Measurements from ENCODE around the gene ZXDB. TPM values are rescaled to one million over a fixed set of nuclear protein-coding genes. Genes with fewer than 3 reads are reported as not detected.

Gene ZXDB
- total and polyA plus RNA-seq, 2 experiments from 2014 or later, result 3.1 to 14.3 TPM

DNA sequence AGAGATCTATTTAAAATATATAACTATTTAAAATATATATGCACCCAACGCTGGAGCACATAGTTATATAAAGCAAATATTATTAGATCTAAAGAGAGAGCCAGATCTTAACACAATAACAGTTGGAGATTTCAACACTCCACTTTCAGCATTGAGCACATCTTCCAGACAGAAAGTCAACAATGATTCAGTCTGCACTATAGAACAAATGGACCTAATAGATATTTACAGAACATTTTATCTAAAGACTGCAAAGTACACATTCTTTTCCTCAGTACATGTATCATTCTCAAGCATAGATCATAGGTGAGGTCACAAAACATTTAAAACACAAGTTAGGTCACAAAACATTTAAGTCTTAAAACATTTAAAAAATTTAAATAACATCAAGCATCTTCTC lies 51.9 kb downstream of the ZXDB start:
- Histone ChIP-seq H3K79me2 (no peaks in the 10 kb centered on the region), H3K9me3 (ENCODE audit: low read depth) (peaks cover 8% of the 10 kb centered on the region), H3K27me3 (no peaks in the 10 kb centered on the region), H3K4me2 (no peak overlapping the region), H3K4me3 (no peak overlapping the region), H4K20me1 (ENCODE audit: insufficient read depth, poor library complexity, severe bottlenecking) (no peaks in the 10 kb centered on the region), H3K4me1 (ENCODE audit: insufficient read depth) (no peaks in the 10 kb centered on the region), H3K27ac (no peak overlapping the region), H3K36me3 (replicated peaks; ENCODE audit: insufficient read depth, low read depth) (no peaks in the 10 kb centered on the region), H3K9me2 (replicated peaks; ENCODE audit: insufficient read depth) (no peaks in the 10 kb centered on the region), H2AFZ (no peak overlapping the region)
- 74% methylated on average over 1 of the region's 1 CpG for WGBS (ENCODE audit: low lambda C conversion rate, missing lambda C conversion rate)
- TF ChIP-seq EZH2 (IDR thresholded peaks at IDR 0.05; ENCODE audit: borderline replicate concordance) (no peak), EZH2phosphoT487 (IDR thresholded peaks at IDR 0.05; ENCODE audit: low read depth, severe bottlenecking, unreplicated experiment) (no peak)
- TF ChIP-seq, protein P1, sequence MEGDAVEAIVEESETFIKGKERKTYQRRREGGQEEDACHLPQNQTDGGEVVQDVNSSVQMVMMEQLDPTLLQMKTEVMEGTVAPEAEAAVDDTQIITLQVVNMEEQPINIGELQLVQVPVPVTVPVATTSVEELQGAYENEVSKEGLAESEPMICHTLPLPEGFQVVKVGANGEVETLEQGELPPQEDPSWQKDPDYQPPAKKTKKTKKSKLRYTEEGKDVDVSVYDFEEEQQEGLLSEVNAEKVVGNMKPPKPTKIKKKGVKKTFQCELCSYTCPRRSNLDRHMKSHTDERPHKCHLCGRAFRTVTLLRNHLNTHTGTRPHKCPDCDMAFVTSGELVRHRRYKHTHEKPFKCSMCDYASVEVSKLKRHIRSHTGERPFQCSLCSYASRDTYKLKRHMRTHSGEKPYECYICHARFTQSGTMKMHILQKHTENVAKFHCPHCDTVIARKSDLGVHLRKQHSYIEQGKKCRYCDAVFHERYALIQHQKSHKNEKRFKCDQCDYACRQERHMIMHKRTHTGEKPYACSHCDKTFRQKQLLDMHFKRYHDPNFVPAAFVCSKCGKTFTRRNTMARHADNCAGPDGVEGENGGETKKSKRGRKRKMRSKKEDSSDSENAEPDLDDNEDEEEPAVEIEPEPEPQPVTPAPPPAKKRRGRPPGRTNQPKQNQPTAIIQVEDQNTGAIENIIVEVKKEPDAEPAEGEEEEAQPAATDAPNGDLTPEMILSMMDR (IDR thresholded peaks at IDR 0.05; ENCODE audit: poor library complexity), result no peak
- no peak for DNase-seq (ENCODE audit: low spot score)

DNA sequence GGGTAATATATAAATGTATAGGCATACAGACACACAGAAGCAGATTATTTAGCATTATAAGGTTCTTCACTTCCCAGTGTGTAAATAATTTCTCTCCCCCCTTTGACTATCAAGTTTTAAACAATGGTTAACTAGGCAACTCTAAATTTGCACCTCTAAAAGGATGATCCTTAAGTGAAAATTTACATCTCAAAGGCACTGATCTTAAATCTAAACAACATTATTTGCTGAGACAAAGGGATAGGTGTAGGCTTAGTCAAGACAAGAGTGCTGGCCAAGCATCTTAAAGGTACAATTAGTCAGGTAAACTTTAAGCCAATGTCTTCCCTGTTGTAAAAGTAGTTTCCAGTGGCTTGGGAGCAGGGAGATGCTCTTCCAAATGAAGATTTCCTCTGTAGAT lies 55.2 kb downstream of the ZXDB start:
- H3K79me2 ChIP-seq, result no peaks in the 10 kb centered on the region
- H2AFZ ChIP-seq, result no peak overlapping the region
- no peak overlapping the region for H3K4me3 ChIP-seq
- H3K4me1 ChIP-seq (ENCODE audit: insufficient read depth), result no peaks in the 10 kb centered on the region
- H3K4me2 ChIP-seq, result no peak overlapping the region
- H4K20me1 ChIP-seq (ENCODE audit: insufficient read depth, poor library complexity, severe bottlenecking), result no peaks in the 10 kb centered on the region
- H3K27ac ChIP-seq, result no peak overlapping the region
- no peaks in the 10 kb centered on the region for H3K27me3 ChIP-seq
- no peaks in the 10 kb centered on the region for H3K9me2 ChIP-seq (replicated peaks; ENCODE audit: insufficient read depth)
- DNase-seq (ENCODE audit: low spot score), result no peak
- no peaks in the 10 kb centered on the region for H3K36me3 ChIP-seq (replicated peaks; ENCODE audit: insufficient read depth, low read depth)
- TF ChIP-seq, protein P1 (IDR thresholded peaks at IDR 0.05; ENCODE audit: poor library complexity), result no peak
- no peak for TF ChIP-seq EZH2phosphoT487 (IDR thresholded peaks at IDR 0.05; ENCODE audit: low read depth, severe bottlenecking, unreplicated experiment)
- H3K9me3 ChIP-seq (ENCODE audit: low read depth), result no peaks in the 10 kb centered on the region

Other genes starting within 250 kb of the ZXDB start
- not detected in 2 replicates for gene NLRP2B, start 88.2 kb downstream of the ZXDB start, total RNA-seq
- gene NLRP2B, start 88.2 kb downstream of the ZXDB start, polyA plus RNA-seq, result 0.06 TPM in 1 of 2 replicates, not detected in the other

Measured in hepatocyte (in vitro differentiated cells).